Testis (tissue), 2 donors: ENCODE results near the gene DNAJA2.

ENCODE experiments used
- POLR2A ChIP-seq: fragments of 450-650 bp; IDR thresholded peaks from one replicate; pipeline ENCODE4 v1.6.1; 2017; ENCODE audit warnings: antibody characterized with exemption, mild to moderate bottlenecking, moderate library complexity
- TF ChIP-seq, protein P1 (sequence below), 3 experiments: fragments of 450-650 bp in 2 of 3; fragments of 200-600 bp in 1 of 3; sonication (generic) in 1 of 3; IDR thresholded peaks; one replicate each; pipeline ENCODE4 v1.5.1; 2016 to 2019; ENCODE audit warnings: antibody characterized with exemption in 3 of 3, mild to moderate bottlenecking in 2 of 3, moderate library complexity in 1 of 3

DNA sequence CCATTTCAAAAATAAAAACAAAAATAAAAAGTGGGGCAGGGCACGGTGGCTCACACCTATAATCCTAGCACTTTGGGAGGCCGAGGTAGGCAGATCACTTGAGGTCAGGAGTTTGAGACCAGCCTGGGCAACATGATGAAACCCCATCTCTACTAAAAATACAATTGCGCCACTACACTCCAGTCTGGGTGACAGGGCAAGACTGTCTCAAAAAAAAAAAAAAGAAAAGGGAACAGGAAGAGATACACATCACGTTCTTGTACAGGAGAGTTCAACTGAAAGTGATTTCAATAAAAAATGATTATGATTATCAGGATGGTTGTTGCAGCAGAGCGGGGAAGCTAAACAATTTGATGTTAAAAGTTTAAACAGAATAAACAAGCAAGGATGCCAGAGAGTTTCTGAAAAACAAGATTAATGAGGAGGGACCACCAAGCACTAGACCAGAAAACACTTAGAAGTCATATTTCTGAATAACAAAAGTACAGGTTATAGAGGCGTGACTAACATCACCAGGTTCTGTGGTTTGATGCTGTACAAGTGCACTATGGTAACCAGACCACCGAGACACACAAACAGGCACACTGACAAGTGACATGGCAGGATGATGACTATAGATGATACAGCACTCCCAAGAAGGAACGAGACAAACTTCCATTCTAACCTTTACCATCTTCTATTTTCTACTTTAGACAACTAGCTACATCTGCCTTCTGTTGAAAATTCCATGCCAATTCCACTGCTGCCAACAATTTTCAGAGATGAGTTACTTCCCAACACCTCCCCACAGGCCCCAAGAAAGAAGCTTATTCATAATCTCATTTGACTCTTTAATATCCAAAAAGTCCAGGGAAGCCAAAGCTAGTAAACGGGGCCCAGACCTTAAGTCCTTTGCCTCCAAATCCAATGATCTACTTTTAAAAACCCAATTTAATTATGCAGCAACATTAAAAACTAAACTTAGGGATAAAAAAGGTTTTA, 11.8 kb downstream of the DNAJA2 start:
- TF ChIP-seq, protein P1, sequence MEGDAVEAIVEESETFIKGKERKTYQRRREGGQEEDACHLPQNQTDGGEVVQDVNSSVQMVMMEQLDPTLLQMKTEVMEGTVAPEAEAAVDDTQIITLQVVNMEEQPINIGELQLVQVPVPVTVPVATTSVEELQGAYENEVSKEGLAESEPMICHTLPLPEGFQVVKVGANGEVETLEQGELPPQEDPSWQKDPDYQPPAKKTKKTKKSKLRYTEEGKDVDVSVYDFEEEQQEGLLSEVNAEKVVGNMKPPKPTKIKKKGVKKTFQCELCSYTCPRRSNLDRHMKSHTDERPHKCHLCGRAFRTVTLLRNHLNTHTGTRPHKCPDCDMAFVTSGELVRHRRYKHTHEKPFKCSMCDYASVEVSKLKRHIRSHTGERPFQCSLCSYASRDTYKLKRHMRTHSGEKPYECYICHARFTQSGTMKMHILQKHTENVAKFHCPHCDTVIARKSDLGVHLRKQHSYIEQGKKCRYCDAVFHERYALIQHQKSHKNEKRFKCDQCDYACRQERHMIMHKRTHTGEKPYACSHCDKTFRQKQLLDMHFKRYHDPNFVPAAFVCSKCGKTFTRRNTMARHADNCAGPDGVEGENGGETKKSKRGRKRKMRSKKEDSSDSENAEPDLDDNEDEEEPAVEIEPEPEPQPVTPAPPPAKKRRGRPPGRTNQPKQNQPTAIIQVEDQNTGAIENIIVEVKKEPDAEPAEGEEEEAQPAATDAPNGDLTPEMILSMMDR (IDR thresholded peaks at IDR 0.05) = no peak
- no peak for TF ChIP-seq POLR2A
